Ovary (tissue), 10 donors: ENCODE data around the gene PHYHD1. TPM values are rescaled to one million over a fixed set of nuclear protein-coding genes. Genes with fewer than 3 reads are reported as not detected.

Experiments used
- DNase-seq, 5 donors: peaks; one replicate each; pipeline ENCODE4 v3.0.0-alpha.2; 2019 to 2020
- H3K27ac ChIP-seq, 2 donors: fragments of 200-600 bp; one replicate each; pipeline versions ENCODE4 v1.5.1 to v1.8.0; 2019 to 2022
- H3K27me3 ChIP-seq: fragments of 200-600 bp; one replicate; pipeline ENCODE4 v1.8.0; 2022
- H3K36me3 ChIP-seq: fragments of 200-600 bp; sonication (generic); one replicate; pipeline ENCODE4 v1.5.1; 2019
- H3K4me1 ChIP-seq: one replicate; pipeline ENCODE4 v1.8.1; 2013; ENCODE audit warnings: mild to moderate bottlenecking, moderate library complexity; ENCODE audit not compliant: insufficient read depth
- H3K4me3 ChIP-seq: fragments of 200-600 bp; sonication (generic); one replicate; pipeline ENCODE4 v1.5.1; 2017
- H3K9me3 ChIP-seq, 2 donors: fragments of 200-600 bp in 1 of 2; sonication (generic) in 1 of 2; one replicate each; pipeline versions ENCODE4 v1.5.1 to v1.8.1; 2013 to 2019; ENCODE audit warnings: mild to moderate bottlenecking in 1 of 2, moderate library complexity in 1 of 2
- EP300 ChIP-seq: sonication (generic); formaldehyde crosslinking; IDR thresholded peaks from one replicate; pipeline ENCODE4 v1.6.1; 2017; ENCODE audit warnings: antibody characterized with exemption
- POLR2A ChIP-seq: fragments of 450-650 bp; IDR thresholded peaks from one replicate; pipeline ENCODE4 v1.6.1; 2017; ENCODE audit warnings: antibody characterized with exemption, mild to moderate bottlenecking, moderate library complexity
- whole genome bisulfite sequencing, 3 donors: extraction: QIAGEN DNeasy Blood & Tissue Kit in 1 of 3; methylation state at CpG; one replicate each; pipeline versions ENCODE4 v1.1.5 to v1.1.7; 2013 to 2017; 5-methylcytosine and 5-hydroxymethylcytosine counted together
- intact Hi-C, 4 donors: fragments of 100-400 bp; cut with DNase I; formaldehyde crosslinking; loops; one replicate each; pipeline versions ENCODE4 v1.11.0 to v1.15.1; 2022 to 2023
- long read RNA-seq, 3 donors: library from polyadenylated mRNA in 2 of 3; unstranded in 2 of 3; transcript quantifications; one replicate each; pipeline ENCODE4 v2.0.0 and lab custom pipeline, GENCODE V29; 2021 to 2026
- polyA plus RNA-seq, 2 donors: library from polyadenylated mRNA; stranded (reverse); fragments of 200-250 nt in 1 of 2; fragments of 350-450 nt in 1 of 2; fragmentation: Illumina TruSeq in 1 of 2; extraction: RNeasy Lipid Tissue Mini Kit (QIAGEN cat#74804) in 1 of 2; gene quantifications; one replicate each; pipeline ENCODE4 v1.2.3, GENCODE V29; 2013 to 2014
- total RNA-seq, 7 donors: library from RNA; depleted of rRNA in 2 of 7; stranded (reverse); fragments of >200 nt in 2 of 7; fragmentation: NEBNext Ultra II Directional in 3 of 7; extraction: Animal tissue kit (Norgen Biotek cat#: 25700) in 3 of 7; gene quantifications; one replicate each; pipeline versions ENCODE4 v1.1.0 to v1.2.4, GENCODE V29; 2016 to 2023
- TF ChIP-seq, protein P1 (sequence below), 3 donors: fragments of 450-650 bp in 2 of 3; fragments of 200-600 bp in 1 of 3; IDR thresholded peaks; one replicate each; pipeline versions ENCODE4 v1.5.1 to v1.8.0; 2016 to 2022; ENCODE audit warnings: antibody characterized with exemption in 3 of 3, mild to moderate bottlenecking in 1 of 3
- donor health status: DM: no; HTN: no; CAD: no; lungs with moderate emphysema.
- donor health status: DM: no; HTN: no; CAD: no.
- donor health status: Bipolar disorder and iron deficiency.
- donor health status: DM: yes; HTN: yes; CAD: no.
- donor health status: DM: no; HTN: no; CAD: no.
- donor health status: DM: yes; HTN: yes; CAD: no.

PHYHD1 gene
- total RNA-seq (10 to 100 TPM; 24.8 to 63.9 (median 43.1) TPM), polyA plus RNA-seq (10 to 100 TPM; 41.1 to 50.4 TPM)
- long read RNA-seq, donor 1, transcript PHYHD1-203 (13 exons, 2,133 nt), result major isoform, 13 of 68 reads
- long read RNA-seq, donor 1, partial matches to known transcripts, result 13 of 68 reads
- long read RNA-seq, donor 1, other reads (novel, unspliced or antisense), result 39 of 68 reads
- long read RNA-seq, donor 2, result 0 reads
- long read RNA-seq, donor 3, partial matches to known transcripts, result 10 of 30 reads
- long read RNA-seq, donor 3, other reads (novel, unspliced or antisense), result 16 of 30 reads

DNA sequence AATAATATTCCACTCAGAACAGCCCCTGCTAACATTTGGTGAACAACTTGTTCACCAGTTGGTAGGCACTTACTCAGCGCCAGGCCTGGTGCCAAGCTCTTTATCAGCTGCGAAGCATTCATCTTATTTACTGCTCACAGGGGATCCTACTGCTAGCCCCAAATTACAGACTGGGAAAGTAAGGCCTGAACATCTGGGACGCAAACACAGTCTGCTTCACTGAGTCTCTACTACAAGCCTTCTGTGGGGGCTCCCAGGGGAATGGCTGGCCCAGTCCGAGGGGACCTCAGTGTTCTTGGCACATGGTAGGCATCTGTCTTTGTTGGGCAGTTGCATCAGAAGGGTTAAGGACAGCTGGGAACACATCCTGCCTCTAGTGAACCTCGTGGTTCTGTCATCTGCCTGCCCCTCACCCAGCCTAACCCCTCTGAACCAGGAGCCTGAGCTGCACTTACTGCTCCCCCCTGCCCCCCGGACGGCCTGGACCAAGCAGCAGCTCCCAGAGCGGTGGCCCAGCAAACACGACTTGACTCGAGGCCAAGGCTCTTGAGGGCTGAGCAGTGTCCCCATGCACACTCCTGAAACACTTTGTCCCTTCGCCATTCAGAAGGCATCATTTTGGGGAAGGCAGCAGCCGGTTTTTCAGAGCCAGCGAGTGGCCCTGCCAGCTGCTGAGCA, at the start of gene PHYHD1:
Gene PHYHD1, plus strand, starts transcription at position 602 of the 678 bp plus-strand sequence. CDS start 1,342 bp downstream, outside the sequence.
- intact Hi-C loops, result loop anchor here in 1 of 4 donors (10.0 kb wide), 1 partner anchor 186 kb away; no protein-coding TSS in a partner anchor

DNA sequence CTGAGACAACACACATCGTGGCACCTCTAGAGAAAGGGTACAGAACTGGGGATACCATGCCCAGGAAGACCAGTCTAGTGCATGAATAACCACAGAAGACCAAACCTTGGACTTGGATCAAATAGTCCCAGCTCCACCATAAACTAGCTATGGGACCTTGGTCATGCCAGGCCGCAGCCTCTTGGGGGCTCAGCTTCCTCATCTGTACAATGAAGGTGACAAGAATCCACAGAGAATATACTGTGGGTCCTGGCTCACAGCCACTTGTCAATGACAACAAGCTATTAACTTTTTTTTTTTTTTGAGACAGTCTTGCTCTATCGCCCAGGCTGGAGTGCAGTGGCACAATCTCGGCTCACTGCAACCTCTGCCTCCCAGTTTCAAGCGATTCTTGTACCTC, 42.9 kb upstream of the PHYHD1 start:
- H3K27ac ChIP-seq, result no peak overlapping the region
- no peak for DNase-seq

More for the DNA sequence above, at the start of gene PHYHD1:
- Histone ChIP-seq H3K4me3 (peak within 1 kb of the TSS; percentile 71), H3K4me1 (peaks cover 34% of the 10 kb centered on the region), H3K27ac (peak within 1 kb of the TSS; percentile 82 to 97), H3K27me3 (no peaks in the 10 kb centered on the region), H3K9me3 (no peaks in the 10 kb centered on the region), H3K36me3 (no peaks in the 10 kb centered on the region)
- 28 to 29% (median 28%) methylated on average over 9 to 13 of the region's 13 CpGs for WGBS, 3 donors
- peak; percentile 59 to 76 (median 64) for DNase-seq
- no peak for TF ChIP-seq POLR2A
- peak; percentile 67 for TF ChIP-seq EP300

DNA sequence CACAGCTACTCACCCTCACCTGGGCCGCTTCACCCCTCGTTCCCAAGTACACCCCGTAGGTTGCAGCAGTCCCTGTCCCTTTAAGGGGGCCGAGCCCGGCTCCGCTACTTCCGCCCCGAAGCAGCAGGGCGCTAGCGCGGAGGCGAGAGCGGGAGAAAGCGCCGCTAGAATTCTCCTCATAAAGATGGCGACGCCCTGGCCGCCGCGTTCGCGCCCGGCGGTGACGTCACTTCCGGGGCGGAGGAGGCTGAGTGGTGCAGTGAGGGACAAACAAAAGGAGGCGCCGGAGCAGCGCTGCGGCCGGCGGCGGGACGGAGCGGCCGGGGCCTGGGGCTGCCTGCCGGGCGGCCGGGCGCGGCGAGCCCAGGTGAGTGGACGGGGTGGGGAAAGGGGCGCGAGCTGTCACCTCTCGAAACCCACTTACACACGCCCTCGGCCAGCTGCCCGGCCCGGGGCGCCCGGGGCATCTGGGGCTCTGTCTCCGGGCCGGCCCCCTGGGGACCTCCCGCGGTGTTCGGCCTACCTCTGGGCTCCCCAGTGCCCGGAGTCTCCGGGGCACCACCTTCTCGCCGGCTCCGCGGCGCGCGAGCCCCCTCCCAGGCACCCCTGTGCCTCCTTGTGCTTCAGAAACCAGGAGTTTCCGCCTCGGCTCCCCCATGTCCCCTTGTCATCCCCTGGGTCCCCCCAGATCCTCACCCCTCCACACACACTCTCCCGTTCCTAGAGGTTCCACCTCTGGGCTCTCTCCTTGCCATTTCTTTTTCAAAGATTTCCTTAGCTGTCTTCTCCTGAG, 38.7 kb upstream of the PHYHD1 start, which contains the start of the genes KYAT1 and LRRC8A:
Gene KYAT1, minus strand, starts transcription at position 67 of the 793 bp plus-strand sequence. CDS start 36,545 bp downstream, outside the sequence.
Gene LRRC8A, plus strand, starts transcription at position 250 of the 793 bp plus-strand sequence. CDS start 25,032 bp downstream, outside the sequence.
- TF ChIP-seq, protein P1, sequence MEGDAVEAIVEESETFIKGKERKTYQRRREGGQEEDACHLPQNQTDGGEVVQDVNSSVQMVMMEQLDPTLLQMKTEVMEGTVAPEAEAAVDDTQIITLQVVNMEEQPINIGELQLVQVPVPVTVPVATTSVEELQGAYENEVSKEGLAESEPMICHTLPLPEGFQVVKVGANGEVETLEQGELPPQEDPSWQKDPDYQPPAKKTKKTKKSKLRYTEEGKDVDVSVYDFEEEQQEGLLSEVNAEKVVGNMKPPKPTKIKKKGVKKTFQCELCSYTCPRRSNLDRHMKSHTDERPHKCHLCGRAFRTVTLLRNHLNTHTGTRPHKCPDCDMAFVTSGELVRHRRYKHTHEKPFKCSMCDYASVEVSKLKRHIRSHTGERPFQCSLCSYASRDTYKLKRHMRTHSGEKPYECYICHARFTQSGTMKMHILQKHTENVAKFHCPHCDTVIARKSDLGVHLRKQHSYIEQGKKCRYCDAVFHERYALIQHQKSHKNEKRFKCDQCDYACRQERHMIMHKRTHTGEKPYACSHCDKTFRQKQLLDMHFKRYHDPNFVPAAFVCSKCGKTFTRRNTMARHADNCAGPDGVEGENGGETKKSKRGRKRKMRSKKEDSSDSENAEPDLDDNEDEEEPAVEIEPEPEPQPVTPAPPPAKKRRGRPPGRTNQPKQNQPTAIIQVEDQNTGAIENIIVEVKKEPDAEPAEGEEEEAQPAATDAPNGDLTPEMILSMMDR (IDR thresholded peaks at IDR 0.05), result peak in 1 of 3 donors; percentile 44
- TF ChIP-seq POLR2A, result peak; percentile 59
- TF ChIP-seq EP300, result no peak
- Histone ChIP-seq H3K27me3 (no peaks in the 10 kb centered on the region), H3K9me3 (no peaks in the 10 kb centered on the region), H3K36me3 (no peaks in the 10 kb centered on the region), H3K27ac (peak within 1 kb of the TSS; percentile 99 to 100), H3K4me3 (peak within 1 kb of the TSS; percentile 92), H3K4me1 (peaks cover 11% of the 10 kb centered on the region)
- WGBS, 3 donors, result 0 to 1% (median 1%) methylated on average over 43 to 70 of the region's 70 CpGs
- intact Hi-C loops, result loop anchor here in 3 of 4 donors (5.0 kb wide), 1 partner anchor 35 kb away; no protein-coding TSS in a partner anchor
- peak; percentile 97 to 98 (median 97) for DNase-seq

More for the DNA sequence above, 42.9 kb upstream of the PHYHD1 start:
- WGBS, 3 donors, result 90 to 93% (median 91%) methylated on average over 5 of the region's 5 CpGs
- Histone ChIP-seq H3K27me3 (no peaks in the 10 kb centered on the region), H3K4me3 (no peak overlapping the region), H3K4me1 (no peaks in the 10 kb centered on the region), H3K9me3 (no peaks in the 10 kb centered on the region), H3K36me3 (no peaks in the 10 kb centered on the region)
- intact Hi-C loops, result no loop called here
- no peak for TF ChIP-seq EP300
- no peak for TF ChIP-seq POLR2A
- TF ChIP-seq, protein P1 (IDR thresholded peaks at IDR 0.05), result no peak

DNA sequence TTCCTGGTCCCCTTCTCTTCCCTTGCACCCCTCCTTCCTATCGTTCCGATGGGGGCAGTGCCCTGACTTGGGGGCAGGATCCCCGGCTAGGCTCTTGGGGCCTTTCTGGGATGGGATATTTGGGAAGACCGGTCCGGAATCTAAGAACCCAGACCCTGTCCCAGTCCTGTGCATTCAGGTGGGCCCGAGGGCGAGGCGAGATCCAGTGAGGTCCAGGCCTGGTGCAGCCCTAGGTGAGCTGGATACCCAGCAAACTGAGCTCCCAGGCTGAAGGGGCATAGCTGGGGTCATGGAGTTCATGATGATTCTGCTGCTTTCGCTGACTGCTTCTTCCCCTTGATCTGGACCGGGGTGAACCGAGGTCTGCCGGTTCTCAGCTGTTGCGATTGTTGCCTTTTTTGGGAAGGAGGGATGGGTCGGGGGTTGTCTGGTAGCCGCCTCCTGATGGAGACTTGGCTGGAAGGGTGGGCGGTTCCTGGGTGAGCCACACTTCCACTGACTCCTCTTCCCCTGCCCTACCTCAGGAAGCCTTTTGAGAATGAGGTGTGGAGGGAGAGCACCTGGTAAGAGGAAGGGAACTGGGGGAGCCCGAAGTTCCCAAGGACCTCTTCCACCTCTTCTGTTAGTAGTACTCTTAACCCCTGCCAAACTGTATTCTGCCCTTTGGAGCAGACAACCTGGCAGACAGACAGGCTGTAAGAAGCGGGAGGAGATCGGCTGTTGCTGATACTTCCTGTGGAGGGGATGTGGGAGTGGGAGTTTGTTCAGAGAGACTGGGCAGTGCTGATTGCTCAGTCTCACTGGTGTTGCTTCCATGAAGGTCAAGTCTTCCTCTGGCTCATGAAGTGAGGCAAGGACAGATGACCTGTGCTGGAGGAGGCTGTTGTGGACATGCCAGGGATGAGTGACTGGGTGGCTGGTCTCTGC, 37.8 kb upstream of the PHYHD1 start:
- H3K4me3 ChIP-seq, result peak overlapping the region; percentile 92
- no peak for TF ChIP-seq EP300
- TF ChIP-seq, protein P1 (IDR thresholded peaks at IDR 0.05), result no peak
- TF ChIP-seq POLR2A, result no peak
- WGBS, 3 donors, result 0 to 1% (median 0%) methylated on average over 19 of the region's 19 CpGs
- H3K4me1 ChIP-seq, result peaks cover 13% of the 10 kb centered on the region
- no peaks in the 10 kb centered on the region for H3K27me3 ChIP-seq
- intact Hi-C loops, result loop anchor here in 3 of 4 donors (5.0 kb wide), 1 partner anchor 34 kb away; no protein-coding TSS in a partner anchor
- peak overlapping the region; percentile 99 to 100 for H3K27ac ChIP-seq
- H3K36me3 ChIP-seq, result no peaks in the 10 kb centered on the region
- DNase-seq, result peak in 4 of 5 donors; percentile 33 to 52 (median 42)
- H3K9me3 ChIP-seq, result no peaks in the 10 kb centered on the region
